HG03159 (cell line): Measurements from ENCODE around the gene KLHDC7B.

Experiments
- ATAC-seq: cut with Tn5 transposase; IDR thresholded peaks from one replicate; pipeline ENCODE4 v1.9.1; 2021; ENCODE audit warnings: mild to moderate bottlenecking, moderate library complexity; ENCODE audit not compliant: unreplicated experiment

The KLHDC7B gene

DNA sequence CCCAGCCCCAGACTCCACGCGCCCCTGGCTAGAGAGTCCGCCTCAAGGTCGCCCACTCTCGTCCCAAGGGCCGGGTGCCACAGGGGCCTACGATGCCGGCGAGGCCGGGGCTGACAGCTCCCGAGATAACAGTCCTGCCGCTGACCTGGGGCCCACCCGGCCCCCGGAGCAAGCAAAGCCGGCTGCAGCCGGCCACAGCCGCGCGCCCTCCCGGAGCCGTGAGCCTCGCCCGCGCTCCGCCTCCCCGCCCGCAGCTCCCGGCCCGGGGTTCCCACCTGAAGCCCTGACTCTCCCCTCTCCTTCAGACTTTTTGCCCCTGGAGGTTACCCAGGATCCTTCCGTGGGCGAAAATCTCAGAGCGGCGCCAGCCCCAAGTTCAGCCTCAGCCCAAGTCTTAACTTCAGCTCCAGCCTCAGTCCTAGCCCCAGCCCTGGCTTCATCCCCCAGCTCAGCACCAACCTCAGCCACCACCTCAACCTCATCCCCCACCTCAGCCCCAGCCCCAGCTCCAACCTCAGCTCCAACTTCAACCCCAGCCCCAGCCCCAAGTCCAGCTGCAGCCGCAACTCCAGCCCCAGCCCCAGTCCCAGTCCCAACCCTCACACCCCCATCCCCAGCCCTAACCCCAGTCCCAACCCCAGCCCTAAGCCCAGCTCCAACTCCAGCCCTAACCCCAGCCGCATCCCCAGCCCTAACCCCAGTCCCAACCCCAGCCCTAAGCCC is 1.7 kb downstream of the KLHDC7B start:
- no peak for ATAC-seq

DNA sequence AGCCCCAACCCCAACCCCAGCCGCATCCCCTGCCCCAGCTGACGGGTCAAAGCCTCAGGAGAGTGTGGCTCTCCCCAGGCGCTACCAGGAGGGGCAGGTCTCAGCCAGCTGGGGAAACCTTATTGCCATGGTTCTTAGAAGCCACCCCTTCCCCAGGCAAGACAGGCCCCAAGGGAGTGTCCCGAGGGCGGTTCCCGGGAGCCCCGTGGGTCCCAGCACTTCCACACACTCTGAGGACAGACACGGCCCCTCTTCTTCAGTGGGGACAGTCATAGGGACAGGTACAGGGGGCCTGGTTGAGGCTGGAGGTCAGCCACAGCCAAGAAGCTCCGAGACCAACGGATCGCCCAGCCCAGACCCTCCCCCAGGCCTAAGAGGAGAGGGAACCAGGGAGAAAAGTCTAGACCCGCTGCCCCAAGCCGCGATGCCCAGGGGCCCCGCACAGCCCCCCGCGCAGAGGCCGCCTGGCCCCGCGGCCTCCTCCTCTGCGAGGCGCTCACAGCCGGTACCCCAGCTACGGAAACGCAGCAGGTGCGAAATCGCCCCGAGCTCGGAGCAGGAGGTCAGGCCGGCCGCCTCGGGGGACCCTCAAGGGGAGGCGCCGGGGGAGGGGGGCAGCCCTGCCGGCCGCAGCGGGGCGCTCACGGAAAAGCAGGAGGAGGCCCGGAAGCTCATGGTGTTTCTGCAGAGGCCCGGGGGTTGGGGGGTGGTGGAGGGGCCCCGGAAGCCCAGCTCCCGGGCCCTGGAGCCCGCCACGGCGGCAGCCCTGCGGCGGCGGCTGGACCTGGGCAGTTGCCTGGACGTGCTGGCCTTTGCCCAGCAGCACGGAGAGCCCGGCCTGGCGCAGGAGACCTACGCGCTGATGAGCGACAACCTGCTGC is 2.6 kb downstream of the KLHDC7B start:
- no peak for ATAC-seq

DNA sequence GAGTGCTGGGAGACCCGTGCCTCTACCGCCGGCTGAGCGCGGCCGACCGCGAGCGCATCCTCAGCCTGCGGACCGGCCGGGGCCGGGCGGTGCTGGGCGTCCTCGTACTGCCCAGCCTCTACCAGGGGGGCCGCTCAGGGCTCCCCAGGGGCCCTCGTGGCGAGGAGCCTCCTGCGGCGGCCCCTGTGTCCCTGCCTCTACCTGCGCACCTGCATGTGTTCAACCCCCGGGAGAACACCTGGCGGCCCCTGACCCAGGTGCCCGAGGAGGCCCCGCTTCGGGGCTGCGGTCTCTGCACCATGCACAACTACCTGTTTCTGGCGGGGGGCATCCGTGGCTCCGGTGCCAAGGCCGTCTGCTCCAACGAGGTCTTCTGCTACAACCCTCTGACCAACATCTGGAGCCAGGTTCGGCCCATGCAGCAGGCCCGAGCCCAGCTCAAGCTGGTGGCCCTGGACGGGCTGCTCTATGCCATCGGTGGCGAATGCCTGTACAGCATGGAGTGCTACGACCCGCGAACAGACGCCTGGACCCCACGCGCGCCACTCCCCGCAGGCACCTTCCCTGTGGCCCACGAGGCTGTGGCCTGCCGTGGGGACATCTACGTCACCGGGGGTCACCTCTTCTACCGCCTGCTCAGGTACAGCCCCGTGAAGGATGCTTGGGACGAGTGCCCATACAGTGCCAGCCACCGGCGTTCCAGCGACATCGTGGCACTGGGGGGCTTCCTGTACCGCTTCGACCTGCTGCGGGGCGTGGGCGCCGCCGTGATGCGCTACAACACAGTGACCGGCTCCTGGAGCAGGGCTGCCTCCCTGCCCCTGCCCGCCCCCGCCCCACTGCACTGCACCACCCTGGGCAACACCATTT is 3.5 kb downstream of the KLHDC7B start:
- no peak for ATAC-seq

DNA sequence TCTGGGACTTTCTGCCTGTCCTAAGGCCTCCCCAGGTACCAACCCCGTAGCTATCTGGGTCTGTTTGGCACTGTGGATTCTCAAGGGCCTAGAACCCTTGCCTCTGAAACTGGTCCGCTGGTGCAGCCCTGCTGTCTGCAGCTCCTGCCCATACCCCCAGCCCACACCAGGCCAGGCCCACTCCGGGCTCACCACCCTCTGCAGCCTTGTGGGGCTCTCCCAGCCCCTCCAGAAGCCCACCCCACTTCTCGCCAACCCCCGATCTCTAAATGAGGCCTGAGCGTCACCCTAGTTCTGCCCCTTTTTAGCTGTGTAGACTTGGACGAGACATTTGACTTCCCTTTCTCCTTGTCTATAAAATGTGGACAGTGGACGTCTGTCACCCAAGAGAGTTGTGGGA is 4.7 kb downstream of the KLHDC7B start:
- ATAC-seq = no peak

DNA sequence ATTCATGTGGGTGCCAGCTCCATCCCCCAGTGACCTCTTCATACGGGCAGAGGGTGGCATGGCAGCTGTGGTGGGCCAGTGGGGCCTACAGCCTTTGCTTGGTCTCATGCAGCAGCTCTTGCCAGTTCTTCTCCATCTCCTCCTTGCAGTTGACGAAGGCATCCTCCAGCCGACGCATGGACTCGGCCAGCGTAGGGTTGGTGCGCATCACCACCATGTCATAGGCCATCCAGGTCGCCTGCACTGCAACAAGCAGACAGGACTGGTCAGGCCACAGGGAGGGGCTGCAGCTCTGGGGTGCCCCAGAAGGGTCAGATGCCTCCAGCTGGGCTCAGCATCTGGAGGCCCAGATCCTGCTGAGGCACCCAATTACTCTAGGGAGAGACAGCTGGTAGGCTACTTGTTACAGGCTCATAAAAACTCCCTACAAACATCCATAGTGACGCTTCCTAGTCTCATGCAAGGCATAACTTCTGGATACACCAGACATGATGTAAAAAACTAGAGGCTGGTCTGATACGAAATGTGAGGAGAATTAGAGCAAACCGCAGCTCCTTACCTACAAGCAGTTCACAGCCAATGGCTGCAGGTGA is 5.6 kb downstream of the KLHDC7B start:
- ATAC-seq = no peak

DNA sequence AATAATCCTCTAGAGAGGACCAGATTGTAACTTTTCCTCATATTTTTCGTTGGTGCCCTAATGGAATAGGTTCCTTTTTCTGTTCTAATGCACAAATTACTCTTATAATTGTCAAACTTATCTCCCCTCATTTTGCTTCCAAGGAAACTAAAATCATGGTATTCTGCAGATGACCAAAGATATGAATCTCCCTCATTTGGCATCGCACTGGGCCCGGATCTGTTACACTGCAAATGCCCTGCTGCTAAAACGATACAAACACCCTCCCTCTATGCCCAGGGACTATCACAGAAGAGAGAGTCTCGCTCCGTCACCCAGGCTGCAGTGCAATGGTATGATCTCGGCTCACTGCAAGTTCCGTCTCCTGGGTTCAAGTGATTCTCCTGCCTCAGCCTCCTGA is 7.6 kb downstream of the KLHDC7B start:
- ATAC-seq = no peak

DNA sequence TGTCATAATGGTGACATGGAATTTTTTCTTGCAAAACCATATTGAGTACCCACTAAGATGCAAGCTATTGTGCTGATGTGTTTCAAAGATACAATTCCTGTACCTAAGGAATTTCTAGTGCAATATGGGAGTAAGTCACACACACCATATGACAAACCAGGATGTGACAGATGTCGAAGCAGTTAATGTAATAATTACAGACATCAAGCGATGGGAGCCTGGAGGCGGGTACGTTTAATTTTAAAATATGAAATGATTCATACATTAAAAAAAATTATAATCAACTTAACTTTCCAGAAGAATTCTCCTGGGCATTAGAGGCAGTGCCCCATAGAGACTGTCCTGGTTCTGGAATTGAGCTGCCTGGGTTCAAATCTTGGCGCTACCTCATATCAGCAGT is 11.0 kb downstream of the KLHDC7B start:
- ATAC-seq = no peak

DNA sequence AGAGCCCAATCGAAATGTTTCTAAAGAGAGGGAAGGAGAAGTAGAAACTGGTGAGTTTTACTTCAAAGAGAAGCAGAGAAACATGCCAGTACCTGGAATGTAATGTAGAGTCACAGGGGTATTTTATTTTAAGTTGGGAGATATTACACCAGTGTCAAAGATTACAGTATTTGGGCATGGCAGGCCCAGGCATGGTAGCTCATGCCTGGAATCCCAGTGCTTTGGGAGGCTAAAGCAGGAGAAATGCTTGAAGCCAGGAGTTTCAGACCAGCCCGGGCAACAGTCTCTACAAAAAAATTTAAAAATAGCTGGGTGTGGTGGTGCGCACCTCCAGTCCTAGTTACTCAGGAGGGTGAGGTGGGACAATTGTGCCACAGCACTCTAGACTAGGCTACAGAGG is 14.3 kb downstream of the KLHDC7B start:
- ATAC-seq = no peak

DNA sequence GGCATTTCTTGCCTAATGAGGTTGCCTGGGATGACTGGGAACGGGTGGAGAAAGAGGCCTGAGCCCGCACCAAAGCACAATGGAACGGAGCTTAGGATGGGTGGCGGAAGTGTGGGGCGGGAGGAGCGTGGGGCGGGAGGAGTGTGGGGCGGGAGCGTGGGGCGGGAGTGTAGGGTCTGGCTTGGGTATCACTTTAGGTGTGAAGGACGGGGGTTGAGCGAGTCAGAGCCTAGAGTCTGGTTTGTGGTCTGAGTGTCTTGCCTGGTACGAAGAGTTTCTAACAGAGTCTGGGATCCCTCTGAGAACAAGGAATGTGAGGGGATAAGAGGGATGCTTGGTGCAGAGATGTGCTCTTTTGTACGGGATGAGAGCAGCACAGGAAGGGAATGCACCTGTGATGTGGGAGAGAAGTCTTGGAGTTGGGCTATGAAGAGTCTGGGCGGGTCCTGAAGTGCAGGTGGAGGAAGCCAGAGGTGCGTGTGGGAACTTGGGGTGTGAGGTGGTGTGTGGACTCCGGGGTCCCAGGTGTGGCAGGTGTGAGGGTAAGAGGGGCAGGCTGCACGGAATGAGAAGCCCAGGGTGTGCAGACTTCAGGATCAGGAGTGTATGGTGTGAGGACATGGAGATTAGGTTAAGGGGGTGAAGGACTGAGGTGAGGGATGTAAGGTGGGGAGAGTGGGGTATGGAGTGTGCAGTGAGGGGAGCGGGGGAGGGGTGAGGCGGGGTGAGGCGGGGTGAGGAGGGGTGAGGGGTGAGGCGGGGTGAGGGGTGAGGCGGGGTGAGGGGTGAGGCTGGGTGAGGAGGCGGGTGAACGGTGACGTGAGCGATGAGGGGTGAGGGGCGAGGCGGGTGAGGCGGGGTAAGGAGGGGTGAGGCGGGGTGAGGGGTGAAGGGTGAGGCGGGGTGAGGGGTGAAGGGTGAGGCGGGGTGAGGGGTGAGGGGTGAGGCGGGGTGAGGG is 16.0 kb downstream of the KLHDC7B start:
- no peak for ATAC-seq

DNA sequence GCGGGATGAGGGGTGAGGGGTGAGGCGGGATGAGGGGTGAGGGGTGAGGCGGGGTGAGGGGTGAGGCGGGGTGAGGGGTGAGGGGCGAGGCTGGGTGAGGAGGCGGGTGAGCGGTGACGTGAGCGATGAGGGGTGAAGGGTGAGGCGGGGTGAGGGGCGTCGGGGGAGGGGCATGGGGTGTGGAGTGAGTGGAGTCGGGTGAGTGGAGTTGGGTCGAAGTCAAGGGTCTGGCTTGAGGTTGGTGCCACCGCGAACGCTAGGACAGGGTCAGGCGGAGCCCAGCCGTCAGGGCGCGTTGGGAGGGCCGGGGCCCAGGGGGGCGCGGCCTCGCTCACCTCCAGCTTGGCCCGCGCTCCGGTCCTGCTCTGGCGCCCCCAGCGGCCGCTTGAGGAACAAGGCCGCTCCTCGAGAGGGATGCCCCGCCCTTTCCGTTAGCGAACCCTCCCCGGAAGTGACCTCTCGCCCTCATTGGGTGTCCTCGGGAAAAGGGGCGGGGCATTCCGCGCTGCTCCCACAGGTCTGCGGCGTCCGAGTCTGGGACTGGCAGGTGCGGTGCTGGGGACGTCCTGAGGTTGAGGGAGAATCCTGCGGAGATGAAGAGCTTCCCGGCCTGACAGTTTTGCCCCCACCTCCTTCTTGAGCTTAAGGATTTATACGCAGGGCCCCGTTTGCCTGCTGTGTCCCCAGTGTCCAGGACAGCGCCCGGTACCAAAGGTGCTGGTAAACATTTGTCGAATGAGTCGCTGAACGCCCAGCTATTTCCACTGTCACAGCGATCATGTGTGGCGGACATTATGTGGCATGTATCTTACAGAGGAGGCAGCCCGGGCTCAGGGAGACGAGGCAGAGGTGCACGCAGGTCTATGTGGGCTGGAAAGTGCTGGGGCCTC is 17.1 kb downstream of the KLHDC7B start, which contains the start of gene SYCE3:
TSS of gene SYCE3 (minus strand) at position 397 of the 890 bp plus-strand sequence. CDS start 6,514 bp downstream, outside the sequence.
- ATAC-seq = peak; percentile 93

DNA sequence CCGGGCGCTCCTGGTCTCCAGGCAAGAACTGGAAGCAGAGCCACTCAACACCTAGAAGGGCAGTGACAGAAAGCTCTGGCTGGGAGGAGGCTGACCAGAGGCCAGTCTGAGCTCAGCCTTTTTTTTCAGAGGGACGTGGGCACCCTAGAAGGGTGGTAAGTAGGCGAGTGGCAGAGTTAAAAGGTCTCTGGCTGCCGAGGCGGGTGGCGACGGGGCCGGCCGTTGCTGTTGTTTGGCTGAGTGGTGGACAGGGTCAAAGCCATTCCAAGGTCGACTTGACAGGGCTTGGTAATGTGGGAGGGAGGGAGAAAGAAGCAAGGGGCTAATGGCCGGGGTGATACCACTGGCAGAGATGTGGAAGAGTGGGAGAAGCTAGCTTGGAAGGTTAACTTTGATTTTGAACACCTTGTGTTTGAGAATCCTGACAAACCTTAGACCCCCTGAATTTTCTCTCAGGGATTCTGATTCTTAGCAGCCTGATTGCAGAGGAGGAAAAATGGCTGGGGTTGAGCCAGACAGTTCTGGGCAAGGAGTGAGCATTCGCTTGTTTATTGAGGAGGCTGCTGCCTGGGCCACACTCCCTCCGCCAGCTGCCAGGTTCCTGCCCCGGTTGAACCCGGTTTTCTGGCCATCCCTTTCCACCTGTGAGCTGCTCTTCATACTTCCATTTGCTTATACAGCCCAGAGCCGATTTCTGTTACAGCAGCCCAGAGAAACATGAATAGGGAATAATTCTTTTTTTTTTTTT is 17.9 kb downstream of the KLHDC7B start:
- ATAC-seq = no peak

DNA sequence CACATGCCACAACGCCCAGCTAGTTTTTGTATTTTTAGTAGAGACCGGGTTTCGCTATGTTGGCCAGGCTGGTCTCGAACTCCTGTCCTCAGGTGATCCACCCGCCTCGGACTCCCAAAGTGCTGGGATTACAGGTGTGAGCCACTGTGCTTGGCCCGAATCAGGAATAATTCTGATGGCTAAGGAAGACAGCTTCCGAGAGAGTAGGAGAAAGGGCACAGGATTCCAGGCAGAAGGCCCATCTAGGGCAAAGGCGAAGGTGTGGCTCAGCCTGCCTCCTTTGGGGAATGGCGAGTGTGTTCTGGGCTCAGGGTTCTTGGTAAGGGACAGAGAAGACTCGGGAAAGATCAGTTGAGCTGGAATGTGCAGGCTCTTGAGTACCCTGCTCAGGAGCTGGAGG is 18.6 kb downstream of the KLHDC7B start:
- no peak for ATAC-seq

DNA sequence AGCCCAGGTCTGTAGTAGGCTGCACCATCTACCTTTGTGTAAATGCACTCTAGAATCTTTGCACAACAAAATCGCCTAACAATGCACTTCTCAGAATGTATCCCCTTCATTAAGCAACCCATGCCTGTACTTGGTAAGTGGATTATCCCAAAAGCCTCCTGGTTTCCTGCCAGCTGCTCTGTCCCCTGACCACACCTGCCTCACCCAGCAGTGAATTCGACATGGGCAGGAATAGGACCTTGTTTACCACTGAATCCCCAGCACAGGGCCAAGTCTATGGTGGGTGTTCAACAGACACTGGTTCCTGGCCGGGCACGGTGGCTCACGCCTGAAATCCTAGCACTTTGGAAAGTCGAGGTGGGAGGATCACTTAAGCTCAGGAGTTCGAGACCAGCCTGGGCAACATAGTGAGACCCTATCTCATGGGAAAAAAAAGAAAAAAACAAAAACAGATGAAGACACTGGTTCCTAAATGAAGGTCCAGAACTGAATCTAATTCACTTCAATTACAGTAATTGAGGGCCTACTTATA is 22.1 kb downstream of the KLHDC7B start:
- no peak for ATAC-seq

DNA sequence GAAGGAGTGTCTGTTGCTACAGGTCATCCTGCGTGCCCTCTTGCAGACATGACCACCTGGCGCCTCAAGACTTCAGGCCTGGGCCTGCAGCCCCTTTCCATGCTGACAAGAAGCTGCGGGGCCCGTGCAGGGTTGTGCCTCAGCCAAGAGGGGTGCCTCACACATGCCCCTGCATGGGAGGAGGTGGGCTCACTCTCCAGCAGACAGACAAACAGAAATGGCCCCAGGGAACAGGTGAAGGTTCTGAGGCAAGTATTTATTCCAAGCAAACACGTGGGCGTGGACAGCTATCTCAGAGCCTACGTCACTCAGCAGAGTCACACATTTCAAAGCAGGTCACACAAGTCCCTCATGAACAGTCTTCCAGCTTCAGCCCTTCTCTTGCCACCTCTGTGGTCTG is 22.9 kb downstream of the KLHDC7B start:
- ATAC-seq = no peak

DNA sequence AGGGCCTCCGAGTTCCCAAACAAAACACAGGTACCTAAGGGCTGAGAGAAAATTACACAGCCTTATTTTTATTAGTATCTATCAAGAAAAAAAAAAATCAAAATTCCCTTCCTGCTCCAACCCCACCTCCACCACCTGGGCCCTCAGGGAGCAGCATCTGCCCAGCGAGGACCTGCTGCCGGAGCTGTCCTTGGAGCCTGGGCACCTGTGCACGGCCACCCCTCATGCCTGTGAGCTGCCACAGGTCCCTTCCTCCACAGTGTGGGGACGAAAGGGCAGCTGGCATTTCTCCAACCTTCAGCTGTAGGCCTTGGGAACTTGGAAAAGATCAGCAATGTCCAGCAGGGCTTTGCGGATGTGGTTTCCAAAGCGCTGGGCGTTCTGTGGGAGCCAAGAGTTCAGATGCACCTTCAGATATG is 23.4 kb downstream of the KLHDC7B start:
- ATAC-seq = no peak

DNA sequence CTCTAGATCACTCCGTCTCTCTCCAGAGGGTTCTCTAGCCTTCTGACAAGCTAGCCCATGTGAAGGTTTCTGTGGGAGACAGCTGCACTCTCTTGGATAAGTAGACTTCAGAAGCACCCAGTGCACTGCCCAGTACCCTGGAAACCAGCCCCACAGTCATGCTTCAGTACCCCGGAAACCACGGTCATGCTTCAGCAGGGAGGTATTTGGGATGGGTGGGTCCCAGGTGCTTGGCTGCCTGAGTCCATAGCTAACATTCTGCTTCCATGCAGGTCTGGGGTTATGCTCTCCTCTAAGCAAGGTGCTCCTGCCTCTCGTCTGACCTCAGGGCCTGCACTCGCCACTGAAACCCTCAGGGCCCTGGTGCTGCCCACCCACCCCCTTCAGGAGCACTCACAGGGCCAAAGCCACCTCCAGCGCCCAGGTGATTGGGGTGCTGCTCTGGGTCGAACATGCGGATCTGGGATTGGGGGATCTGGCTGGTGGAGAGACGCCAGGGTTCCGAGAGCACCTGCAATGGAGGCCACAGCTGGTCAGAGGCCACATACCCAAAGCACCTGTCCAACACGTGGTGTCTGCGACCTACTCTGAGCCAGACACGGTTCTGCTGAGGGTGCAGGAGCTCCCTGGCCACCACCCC is 24.3 kb downstream of the KLHDC7B start:
- ATAC-seq = no peak

DNA sequence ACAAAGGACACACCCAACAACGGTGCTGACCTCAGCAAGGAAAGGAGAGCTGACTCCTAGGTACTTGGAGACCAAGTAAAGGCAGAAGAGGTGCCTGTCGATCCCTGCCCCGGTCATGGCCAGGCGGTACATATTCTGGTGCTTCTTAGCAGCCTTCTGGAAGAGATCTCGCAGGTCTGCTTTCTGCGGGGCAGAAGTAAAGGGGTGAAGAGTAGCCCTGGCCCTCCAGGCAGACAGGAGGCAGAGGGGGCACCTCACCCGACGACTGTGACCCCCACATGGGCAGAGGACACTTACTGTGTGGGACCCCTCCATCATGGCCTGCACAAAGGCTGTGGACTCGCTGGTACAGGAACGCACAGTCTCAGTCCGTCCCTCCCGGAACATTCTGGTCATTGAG is 25.2 kb downstream of the KLHDC7B start:
- ATAC-seq = no peak
